ENCODE measurements around the gene CLPTM1. TPM values are rescaled to one million over a fixed set of nuclear protein-coding genes. Genes with fewer than 3 reads are reported as not detected.

Gene CLPTM1
- polyA plus RNA-seq, 1 donor from 2014 or later: 15.3 TPM

DNA sequence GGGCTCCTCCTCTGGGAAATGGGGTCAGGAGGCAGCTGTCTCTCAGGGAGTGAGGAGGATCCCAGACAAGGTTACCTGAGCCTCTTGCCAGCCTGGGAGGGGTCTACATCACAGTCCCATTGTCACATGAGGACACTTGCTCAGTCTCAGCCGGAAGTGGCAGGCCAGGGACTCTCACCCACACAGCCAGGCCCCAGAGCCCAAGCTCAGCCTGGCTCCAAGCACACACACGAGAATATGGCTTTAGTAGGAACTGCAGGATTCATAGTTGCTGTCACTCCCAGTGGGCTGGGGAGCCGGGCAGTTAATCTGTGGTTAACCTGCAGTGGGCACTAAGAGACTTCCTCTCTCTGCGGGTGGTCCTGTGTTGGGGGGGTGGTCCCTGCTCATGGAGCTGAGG lies 30.3 kb downstream of the CLPTM1 start:
- Histone ChIP-seq H3K27me3 (ENCODE audit: insufficient read depth, low read depth, low read length) (no peaks in the 10 kb centered on the region), H3K36me3 (ENCODE audit: insufficient read depth, low read length) (no peaks in the 10 kb centered on the region)
- TF ChIP-seq SMC3 (conservative IDR thresholded peaks at IDR 0.05; ENCODE audit: poor library complexity) (no peak), EZH2 (IDR thresholded peaks at IDR 0.05; ENCODE audit: borderline replicate concordance, insufficient read depth, low read length, poor library complexity, severe bottlenecking) (no peak), POLR2AphosphoS5 (IDR thresholded peaks at IDR 0.05) (no peak), TAF1 (IDR thresholded peaks at IDR 0.05; ENCODE audit: low read depth) (no peak), EP300 (conservative IDR thresholded peaks at IDR 0.05; ENCODE audit: poor library complexity, severe bottlenecking) (no peak), CTCF (IDR thresholded peaks at IDR 0.05; ENCODE audit: poor library complexity, severe bottlenecking) (no peak), RAD21 (conservative IDR thresholded peaks at IDR 0.05) (no peak), MXI1 (conservative IDR thresholded peaks at IDR 0.05; ENCODE audit: poor library complexity, severe bottlenecking) (no peak), REST (IDR thresholded peaks at IDR 0.05; ENCODE audit: borderline replicate concordance) (no peak)

DNA sequence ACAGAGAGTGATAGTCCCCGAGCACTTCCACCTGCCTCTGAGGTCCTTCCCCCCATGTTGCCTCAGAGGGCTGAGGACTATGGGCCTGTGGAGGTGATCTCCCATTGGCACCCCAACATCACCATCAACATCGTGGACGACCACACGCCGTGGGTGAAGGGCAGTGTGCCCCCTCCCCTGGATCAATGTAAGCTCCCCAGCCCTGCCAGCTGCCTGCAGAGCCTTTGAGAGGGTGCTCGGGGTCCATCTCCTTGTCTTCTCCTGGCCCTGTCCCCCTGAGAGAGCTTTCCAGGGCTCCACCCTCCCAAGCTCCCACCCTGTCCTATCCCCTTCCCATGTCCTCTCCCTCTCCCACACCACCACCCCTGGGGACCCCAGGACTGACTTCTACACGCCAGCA lies 31.2 kb downstream of the CLPTM1 start:
- Histone ChIP-seq H3K27ac (ENCODE audit: low read length) (no peak overlapping the region), H4K20me1 (ENCODE audit: insufficient read depth) (no peaks in the 10 kb centered on the region), H3K79me2 (replicated peaks; ENCODE audit: insufficient read depth, low read length) (no peaks in the 10 kb centered on the region), H3K27me3 (ENCODE audit: insufficient read depth, low read depth, low read length) (no peaks in the 10 kb centered on the region), H2AFZ (ENCODE audit: low read depth, low read length) (no peak overlapping the region), H3K36me3 (ENCODE audit: insufficient read depth, low read length) (no peaks in the 10 kb centered on the region), H3K9me2 (ENCODE audit: insufficient read depth, low read length) (no peaks in the 10 kb centered on the region), H3K4me3 (ENCODE audit: low read length) (no peak overlapping the region), H3K9ac (ENCODE audit: low read length) (no peak overlapping the region), H3K9me3 (ENCODE audit: low read length) (no peaks in the 10 kb centered on the region), H3K4me2 (ENCODE audit: low read length) (no peak overlapping the region), H3F3A (ENCODE audit: insufficient read depth, low read length, poor library complexity, severe bottlenecking) (no peaks in the 10 kb centered on the region)
- TF ChIP-seq EP300 (conservative IDR thresholded peaks at IDR 0.05; ENCODE audit: poor library complexity, severe bottlenecking) (no peak), REST (IDR thresholded peaks at IDR 0.05; ENCODE audit: borderline replicate concordance) (no peak), CTCF (IDR thresholded peaks at IDR 0.05; ENCODE audit: poor library complexity, severe bottlenecking) (no peak), MXI1 (conservative IDR thresholded peaks at IDR 0.05; ENCODE audit: poor library complexity, severe bottlenecking) (no peak), TAF1 (IDR thresholded peaks at IDR 0.05; ENCODE audit: low read depth) (no peak), SMC3 (conservative IDR thresholded peaks at IDR 0.05; ENCODE audit: poor library complexity) (no peak), EZH2 (IDR thresholded peaks at IDR 0.05; ENCODE audit: borderline replicate concordance, insufficient read depth, low read length, poor library complexity, severe bottlenecking) (no peak), POLR2AphosphoS5 (IDR thresholded peaks at IDR 0.05) (no peak), RAD21 (conservative IDR thresholded peaks at IDR 0.05) (no peak)

More for the DNA sequence above, 30.3 kb downstream of the CLPTM1 start:
- H2AFZ ChIP-seq (ENCODE audit: low read depth, low read length): no peak overlapping the region
- no peak overlapping the region for H3K27ac ChIP-seq (ENCODE audit: low read length)
- H3F3A ChIP-seq (ENCODE audit: insufficient read depth, low read length, poor library complexity, severe bottlenecking): no peaks in the 10 kb centered on the region
- no peaks in the 10 kb centered on the region for H3K79me2 ChIP-seq (replicated peaks; ENCODE audit: insufficient read depth, low read length)
- H4K20me1 ChIP-seq (ENCODE audit: insufficient read depth): no peaks in the 10 kb centered on the region
- no peaks in the 10 kb centered on the region for H3K9me2 ChIP-seq (ENCODE audit: insufficient read depth, low read length)
- H3K4me3 ChIP-seq (ENCODE audit: low read length): no peak overlapping the region
- no peak overlapping the region for H3K4me2 ChIP-seq (ENCODE audit: low read length)
- no peak overlapping the region for H3K9ac ChIP-seq (ENCODE audit: low read length)
- H3K9me3 ChIP-seq (ENCODE audit: low read length): no peaks in the 10 kb centered on the region
